Measurements from ENCODE around the gene FOS. TPM values are rescaled to one million over a fixed set of nuclear protein-coding genes. Genes with fewer than 3 reads are reported as not detected.

The FOS gene
- total and polyA plus RNA-seq, 2 of the 8 experiments (the other 6 are each of a cell fraction or from before 2014, with no cell fraction given), result 50.2 to 51.8 TPM

DNA sequence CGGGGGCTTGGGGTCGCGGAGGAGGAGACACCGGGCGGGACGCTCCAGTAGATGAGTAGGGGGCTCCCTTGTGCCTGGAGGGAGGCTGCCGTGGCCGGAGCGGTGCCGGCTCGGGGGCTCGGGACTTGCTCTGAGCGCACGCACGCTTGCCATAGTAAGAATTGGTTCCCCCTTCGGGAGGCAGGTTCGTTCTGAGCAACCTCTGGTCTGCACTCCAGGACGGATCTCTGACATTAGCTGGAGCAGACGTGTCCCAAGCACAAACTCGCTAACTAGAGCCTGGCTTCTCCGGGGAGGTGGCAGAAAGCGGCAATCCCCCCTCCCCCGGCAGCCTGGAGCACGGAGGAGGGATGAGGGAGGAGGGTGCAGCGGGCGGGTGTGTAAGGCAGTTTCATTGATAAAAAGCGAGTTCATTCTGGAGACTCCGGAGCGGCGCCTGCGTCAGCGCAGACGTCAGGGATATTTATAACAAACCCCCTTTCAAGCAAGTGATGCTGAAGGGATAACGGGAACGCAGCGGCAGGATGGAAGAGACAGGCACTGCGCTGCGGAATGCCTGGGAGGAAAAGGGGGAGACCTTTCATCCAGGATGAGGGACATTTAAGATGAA lies 630 bp downstream of the FOS start (continued):
- TF ChIP-seq BACH1 (IDR thresholded peaks at IDR 0.05; ENCODE audit: low read length), result no peak
- no peak for TF ChIP-seq SP2 (IDR thresholded peaks at IDR 0.05; ENCODE audit: low read length)
- no peak for TF ChIP-seq ASH2L (IDR thresholded peaks at IDR 0.05; ENCODE audit: low read length)
- TF ChIP-seq SIRT6 (IDR thresholded peaks at IDR 0.05; ENCODE audit: low read length), result no peak
- TF ChIP-seq CBX5 (IDR thresholded peaks at IDR 0.05; ENCODE audit: low read depth, low read length), result no peak
